DND-41 (cell line): Measurements from ENCODE around the gene SCPEP1.

Experiments
- ATAC-seq: fragments of 200-7000 bp; cut with Tn5 transposase; 3 replicates; pipeline ENCODE4 v1.9.1; 2021; ENCODE audit warnings: low read depth; ENCODE audit not compliant: insufficient read depth
- DNase-seq: peaks from one replicate; pipeline ENCODE4 v3.0.0-alpha.2; 2020
- H2AFZ ChIP-seq: 2 replicates; pipeline ENCODE4 v1.6.0; 2012; ENCODE audit warnings: low read depth, low read length
- H3K27ac ChIP-seq: 2 replicates; pipeline ENCODE4 v1.5.1; 2012; ENCODE audit warnings: low read length, inconsistent platforms
- H3K27me3 ChIP-seq: fragments of 200-600 bp; sonication (generic); 2 replicates; pipeline ENCODE4 v1.6.0; 2012; ENCODE audit warnings: low read length, mild to moderate bottlenecking, inconsistent platforms; ENCODE audit not compliant: insufficient read depth, poor library complexity
- H3K36me3 ChIP-seq: 2 replicates; pipeline ENCODE4 v1.5.1; 2012; ENCODE audit warnings: low read length, inconsistent platforms; ENCODE audit not compliant: insufficient read depth
- H3K4me1 ChIP-seq: 2 replicates; pipeline ENCODE4 v1.5.1; 2012; ENCODE audit warnings: mild to moderate bottlenecking, low read length; ENCODE audit not compliant: insufficient read depth
- H3K4me2 ChIP-seq: 2 replicates; pipeline ENCODE4 v1.6.0; 2012; ENCODE audit warnings: mild to moderate bottlenecking, moderate library complexity, low read length, inconsistent platforms; ENCODE audit not compliant: insufficient read depth
- H3K4me3 ChIP-seq, 2 experiments: fragments of 200-600 bp in 1 of 2; shearing (Covaris generic) in 1 of 2; 2 replicates each; pipeline ENCODE4 v1.5.1; 2012 to 2016; ENCODE audit warnings: inconsistent platforms in 2 of 2, low read length in 2 of 2, mild to moderate bottlenecking in 2 of 2, low read depth in 1 of 2, moderate library complexity in 1 of 2
- H3K79me2 ChIP-seq: 2 replicates; pipeline ENCODE4 v1.6.0; 2012; ENCODE audit warnings: low read length, inconsistent platforms; ENCODE audit not compliant: insufficient read depth
- H3K9ac ChIP-seq: 2 replicates; pipeline ENCODE4 v1.6.0; 2012; ENCODE audit warnings: low read depth, mild to moderate bottlenecking, inconsistent platforms, low read length, moderate library complexity
- H3K9me3 ChIP-seq: 2 replicates; pipeline ENCODE4 v1.5.1; 2012; ENCODE audit warnings: low read length, moderate library complexity, mild to moderate bottlenecking, inconsistent platforms; ENCODE audit not compliant: insufficient read depth, severe bottlenecking
- H4K20me1 ChIP-seq: 2 replicates; pipeline ENCODE4 v1.6.0; 2012; ENCODE audit warnings: low read length; ENCODE audit not compliant: insufficient read depth
- EZH2 ChIP-seq: IDR thresholded peaks from 3 replicates; pipeline ENCODE4 v1.6.1; 2012; ENCODE audit warnings: borderline replicate concordance, low read depth, mild to moderate bottlenecking, moderate library complexity, low read length, inconsistent platforms; ENCODE audit not compliant: severe bottlenecking
- TF ChIP-seq, protein P1 (sequence below): IDR thresholded peaks from 2 replicates; pipeline ENCODE4 v1.5.1; 2012; ENCODE audit warnings: borderline replicate concordance, low read length, moderate library complexity, mild to moderate bottlenecking; ENCODE audit not compliant: poor library complexity, severe bottlenecking; ENCODE audit errors: extremely low read depth

SCPEP1 gene

DNA sequence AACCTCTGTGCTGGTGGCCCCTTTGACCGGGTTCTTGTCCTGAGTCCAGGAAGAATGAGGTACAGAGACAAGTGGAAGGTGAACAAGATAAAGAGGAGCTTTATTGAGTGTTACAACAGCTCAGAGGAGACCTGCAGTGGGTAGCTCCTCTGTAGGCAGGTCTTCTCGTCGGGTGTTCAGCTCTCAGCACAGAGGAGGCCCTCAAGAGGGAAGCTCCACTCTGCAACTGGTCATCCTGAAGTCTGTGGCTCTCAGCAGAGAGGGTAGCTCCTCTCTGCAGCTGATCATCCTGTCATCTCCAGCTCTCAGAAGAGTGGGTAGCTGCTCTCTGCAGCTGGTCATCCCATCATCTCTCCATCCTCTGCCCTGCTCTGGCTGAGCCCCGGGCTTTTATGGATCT lies 39.7 kb downstream of the SCPEP1 start:
- Histone ChIP-seq H3K9ac (no peak overlapping the region), H3K27ac (no peak overlapping the region), H2AFZ (no peak overlapping the region)

DNA sequence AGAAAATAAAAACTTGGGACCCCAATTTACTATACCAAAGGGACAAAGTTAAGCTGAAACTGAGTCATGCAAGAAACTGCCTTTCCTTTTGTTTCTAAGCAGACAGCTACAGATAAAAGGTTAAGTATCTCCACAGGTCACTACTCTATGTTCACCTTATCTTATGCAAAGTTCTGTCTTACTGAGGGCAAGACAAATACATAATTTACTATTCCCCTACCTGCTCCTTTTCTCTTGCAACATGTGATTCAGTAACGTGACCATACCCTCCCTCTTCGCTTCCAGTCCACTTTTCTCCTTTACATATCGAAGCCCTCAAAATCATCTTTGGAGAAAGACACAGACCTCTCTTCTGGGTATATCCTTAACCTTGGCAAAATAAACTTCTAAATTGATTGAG lies 42.3 kb downstream of the SCPEP1 start:
- no peak overlapping the region for H3K27ac ChIP-seq
- H3K9ac ChIP-seq: no peak overlapping the region
- H2AFZ ChIP-seq: no peak overlapping the region

More for the DNA sequence above, 39.7 kb downstream of the SCPEP1 start:
- Histone ChIP-seq H3K27me3 (no peaks in the 10 kb centered on the region), H3K4me2 (no peak overlapping the region), H4K20me1 (no peaks in the 10 kb centered on the region), H3K4me3 (no peak overlapping the region), H3K79me2 (no peaks in the 10 kb centered on the region), H3K36me3 (no peaks in the 10 kb centered on the region), H3K4me1 (no peaks in the 10 kb centered on the region), H3K9me3 (no peaks in the 10 kb centered on the region)
- ATAC-seq (no peak), DNase-seq (no peak)
- TF ChIP-seq EZH2: no peak
- TF ChIP-seq, protein P1, sequence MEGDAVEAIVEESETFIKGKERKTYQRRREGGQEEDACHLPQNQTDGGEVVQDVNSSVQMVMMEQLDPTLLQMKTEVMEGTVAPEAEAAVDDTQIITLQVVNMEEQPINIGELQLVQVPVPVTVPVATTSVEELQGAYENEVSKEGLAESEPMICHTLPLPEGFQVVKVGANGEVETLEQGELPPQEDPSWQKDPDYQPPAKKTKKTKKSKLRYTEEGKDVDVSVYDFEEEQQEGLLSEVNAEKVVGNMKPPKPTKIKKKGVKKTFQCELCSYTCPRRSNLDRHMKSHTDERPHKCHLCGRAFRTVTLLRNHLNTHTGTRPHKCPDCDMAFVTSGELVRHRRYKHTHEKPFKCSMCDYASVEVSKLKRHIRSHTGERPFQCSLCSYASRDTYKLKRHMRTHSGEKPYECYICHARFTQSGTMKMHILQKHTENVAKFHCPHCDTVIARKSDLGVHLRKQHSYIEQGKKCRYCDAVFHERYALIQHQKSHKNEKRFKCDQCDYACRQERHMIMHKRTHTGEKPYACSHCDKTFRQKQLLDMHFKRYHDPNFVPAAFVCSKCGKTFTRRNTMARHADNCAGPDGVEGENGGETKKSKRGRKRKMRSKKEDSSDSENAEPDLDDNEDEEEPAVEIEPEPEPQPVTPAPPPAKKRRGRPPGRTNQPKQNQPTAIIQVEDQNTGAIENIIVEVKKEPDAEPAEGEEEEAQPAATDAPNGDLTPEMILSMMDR: no peak

DNA sequence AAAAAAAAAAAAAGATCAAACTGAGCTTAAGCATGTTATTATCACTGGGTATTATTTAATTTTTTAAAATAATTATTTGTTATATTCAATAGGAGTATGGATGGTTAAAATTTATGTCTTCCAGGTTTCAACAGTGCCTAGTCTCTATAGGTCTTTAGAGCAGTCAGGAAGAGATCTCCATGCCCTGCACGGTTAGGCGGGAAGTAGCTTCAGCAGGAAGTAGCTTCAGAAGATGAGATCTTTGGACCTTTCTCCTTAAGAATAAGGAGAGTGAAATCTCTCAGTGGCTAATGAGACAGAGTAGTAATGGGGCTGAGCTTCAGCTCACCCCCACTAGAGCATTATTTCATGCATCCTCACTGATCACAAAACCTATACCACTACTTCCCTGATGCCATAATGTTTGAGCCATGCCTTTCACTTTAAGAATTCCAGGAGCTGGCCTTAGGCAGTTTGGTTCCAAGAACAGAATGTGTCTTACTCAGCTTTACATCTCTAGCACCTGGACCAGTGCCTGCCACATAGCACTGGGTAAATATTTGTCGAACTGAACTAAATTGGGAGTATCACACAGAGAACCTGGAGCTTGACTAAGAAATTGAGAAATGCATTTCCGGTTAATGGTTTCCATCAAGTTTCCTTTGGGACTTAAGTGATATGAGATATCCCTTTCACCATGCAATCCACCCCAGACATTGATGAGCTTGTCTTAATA lies 43.5 kb downstream of the SCPEP1 start:
- no peak for ATAC-seq

More for the DNA sequence above, 42.3 kb downstream of the SCPEP1 start:
- Histone ChIP-seq H3K4me1 (no peaks in the 10 kb centered on the region), H4K20me1 (no peaks in the 10 kb centered on the region), H3K4me2 (no peak overlapping the region), H3K4me3 (no peak overlapping the region), H3K36me3 (no peaks in the 10 kb centered on the region), H3K27me3 (no peaks in the 10 kb centered on the region), H3K9me3 (peaks cover 6% of the 10 kb centered on the region), H3K79me2 (no peaks in the 10 kb centered on the region)
- TF ChIP-seq EZH2: no peak
- TF ChIP-seq, protein P1: no peak
- no peak for DNase-seq
- no peak for ATAC-seq

More for the DNA sequence above, 43.5 kb downstream of the SCPEP1 start:
- no peaks in the 10 kb centered on the region for H3K27me3 ChIP-seq
- TF ChIP-seq, protein P1: no peak
- TF ChIP-seq EZH2: no peak
- no peak overlapping the region for H3K4me2 ChIP-seq
- peaks cover 12% of the 10 kb centered on the region for H3K9me3 ChIP-seq
- no peak for DNase-seq
- H3K27ac ChIP-seq: no peak overlapping the region
- no peaks in the 10 kb centered on the region for H3K4me1 ChIP-seq
- no peak overlapping the region for H2AFZ ChIP-seq
- no peaks in the 10 kb centered on the region for H3K79me2 ChIP-seq
- no peaks in the 10 kb centered on the region for H4K20me1 ChIP-seq
- H3K4me3 ChIP-seq: no peak overlapping the region
- no peak overlapping the region for H3K9ac ChIP-seq
- H3K36me3 ChIP-seq: no peaks in the 10 kb centered on the region
